Epithelial cell of esophagus (primary cell): Measurements from ENCODE around the gene UROD.

Source experiments
- DNase-seq: peaks from one replicate; pipeline ENCODE4 v3.0.0; 2010; ENCODE audit warnings: low read depth
- H3K4me3 ChIP-seq: 2 replicates; pipeline ENCODE4 v1.5.1; 2011; ENCODE audit warnings: mild to moderate bottlenecking, low read length, control low read depth
- CTCF ChIP-seq: IDR thresholded peaks from 2 replicates; pipeline ENCODE4 v1.5.1; 2011; ENCODE audit warnings: low read depth, mild to moderate bottlenecking, low read length, control low read depth, inconsistent platforms; ENCODE audit not compliant: insufficient read depth; ENCODE audit errors: missing control alignments

The UROD gene

DNA sequence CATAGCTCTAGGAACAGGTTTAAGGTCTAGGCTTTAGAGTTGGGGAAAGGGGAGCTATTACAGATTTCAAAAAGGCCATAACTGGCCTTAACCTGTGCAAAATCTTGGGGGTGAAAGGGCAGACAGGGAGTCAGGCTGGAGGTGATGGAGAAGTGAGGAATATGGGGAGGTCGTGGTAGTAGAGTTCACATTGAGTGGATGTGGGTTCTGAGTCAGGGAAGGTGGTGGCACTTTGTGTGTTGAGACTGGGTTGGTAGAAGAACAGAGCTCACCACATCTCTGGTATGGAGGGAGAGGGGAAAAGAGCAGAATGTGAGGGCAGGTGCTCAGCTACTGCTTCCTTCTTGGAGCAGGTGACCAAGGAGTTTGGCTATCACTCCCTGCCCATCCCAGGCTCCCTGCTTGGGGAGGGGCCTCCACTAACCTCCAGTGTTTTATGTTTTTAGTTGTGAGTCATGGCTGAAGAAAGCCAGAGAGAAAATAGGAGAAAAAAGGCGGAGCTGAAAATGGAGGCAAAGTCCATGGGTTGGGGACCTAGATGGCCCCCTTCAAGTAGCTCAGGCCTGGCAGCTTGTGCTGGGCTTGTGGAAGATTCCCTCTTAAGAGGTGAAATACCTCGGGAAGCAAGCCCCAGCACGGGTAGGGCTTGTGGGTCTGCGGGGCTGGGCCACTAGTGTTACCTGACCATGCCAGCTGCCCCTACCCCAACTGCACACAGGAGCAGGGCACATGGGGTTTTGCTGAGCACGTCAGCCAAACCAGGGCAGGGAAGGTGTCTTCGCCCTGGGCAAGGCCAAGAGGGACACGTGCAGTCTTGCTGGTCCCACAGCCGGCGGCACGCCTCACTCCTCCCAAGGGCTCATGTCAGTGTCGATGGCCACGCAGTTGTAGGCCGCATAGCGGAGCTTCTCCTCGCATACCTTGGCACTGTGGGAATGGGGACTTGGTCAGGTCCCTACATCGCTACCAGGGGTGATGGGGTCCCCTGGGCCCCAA lies 9.1 kb upstream of the UROD start:
- H3K4me3 ChIP-seq: no peak overlapping the region
- DNase-seq: no peak
- no peak for TF ChIP-seq CTCF

- H3K4me3 ChIP-seq: no peak overlapping the region
- no peak for TF ChIP-seq CTCF
- DNase-seq: no peak
Measured at GRCh38 chr1:45003741-45004140, 8.3 kb upstream of the UROD start.

DNA sequence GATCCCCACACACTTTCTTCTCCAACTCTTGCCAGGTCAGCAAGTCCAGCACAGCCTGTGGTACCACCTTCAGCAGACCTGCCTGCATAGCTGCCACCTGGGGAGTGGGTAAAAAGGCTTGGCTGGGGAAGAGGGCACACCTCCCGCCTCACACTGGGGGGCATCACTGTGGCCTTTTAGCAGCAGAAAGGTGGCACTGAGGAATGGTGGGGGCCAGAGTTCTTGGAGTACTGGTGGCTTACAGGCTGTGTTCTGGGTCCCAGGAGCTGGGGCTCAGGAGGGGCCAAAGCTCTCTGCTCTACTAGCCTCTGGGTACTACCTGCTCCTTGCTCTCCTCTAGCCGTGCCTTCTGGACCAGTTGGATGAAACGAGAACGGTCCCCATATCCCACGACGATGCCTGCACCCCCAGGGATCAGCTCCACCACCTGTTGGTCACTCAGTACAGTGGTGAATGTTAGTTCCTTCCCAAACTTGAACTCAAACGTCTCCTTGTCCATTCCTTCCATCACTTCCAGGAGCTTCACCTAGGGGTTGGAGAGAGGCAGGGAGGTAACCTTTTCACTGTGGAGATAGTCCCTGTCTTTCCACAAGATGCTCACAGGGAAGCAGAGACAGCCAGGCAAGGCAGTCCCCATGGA lies 7.7 kb upstream of the UROD start:
- H3K4me3 ChIP-seq: no peak overlapping the region
- DNase-seq: no peak
- no peak for TF ChIP-seq CTCF

DNA sequence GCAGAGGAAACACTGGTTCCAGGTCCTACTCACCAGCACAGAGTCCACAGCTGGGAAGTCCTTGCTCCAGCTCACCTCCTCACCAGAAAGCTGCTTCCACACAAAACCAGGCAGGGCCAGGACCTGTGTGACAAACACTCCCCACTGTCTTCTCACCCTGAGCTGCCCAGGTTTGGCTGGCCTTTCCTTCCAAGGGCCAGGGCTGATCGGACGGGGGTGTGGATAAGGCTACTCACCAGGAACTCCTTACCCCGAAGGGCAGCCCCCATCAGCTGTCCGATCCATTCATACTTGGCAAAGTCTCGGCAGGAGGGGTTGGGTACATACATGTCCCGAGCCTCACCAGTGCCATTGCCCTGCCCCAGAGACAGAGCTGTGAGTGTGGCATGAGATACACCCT lies 6.3 kb upstream of the UROD start:
- no peak overlapping the region for H3K4me3 ChIP-seq
- no peak for DNase-seq
- no peak for TF ChIP-seq CTCF

DNA sequence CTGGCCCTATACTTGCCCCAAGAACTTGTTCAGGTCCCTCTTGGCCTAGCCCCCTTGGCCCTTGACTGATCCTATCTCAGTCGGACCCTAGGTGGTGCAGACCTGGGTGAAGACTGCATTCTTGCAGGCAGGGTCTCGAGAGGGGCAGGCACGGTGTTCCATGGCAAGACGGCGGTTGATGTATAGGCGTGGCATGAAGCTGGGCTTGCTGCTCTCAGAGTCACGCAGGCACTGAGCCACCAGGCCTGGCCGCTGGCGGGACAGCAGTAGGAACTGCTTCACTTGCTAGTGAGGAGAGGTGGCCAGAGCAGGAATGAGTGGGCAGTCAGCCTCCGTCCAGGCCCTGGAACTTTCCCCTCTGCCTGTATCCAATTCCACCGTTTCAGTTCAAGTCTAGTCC lies 4.7 kb upstream of the UROD start:
- DNase-seq: no peak
- TF ChIP-seq CTCF: no peak
- H3K4me3 ChIP-seq: no peak overlapping the region

DNA sequence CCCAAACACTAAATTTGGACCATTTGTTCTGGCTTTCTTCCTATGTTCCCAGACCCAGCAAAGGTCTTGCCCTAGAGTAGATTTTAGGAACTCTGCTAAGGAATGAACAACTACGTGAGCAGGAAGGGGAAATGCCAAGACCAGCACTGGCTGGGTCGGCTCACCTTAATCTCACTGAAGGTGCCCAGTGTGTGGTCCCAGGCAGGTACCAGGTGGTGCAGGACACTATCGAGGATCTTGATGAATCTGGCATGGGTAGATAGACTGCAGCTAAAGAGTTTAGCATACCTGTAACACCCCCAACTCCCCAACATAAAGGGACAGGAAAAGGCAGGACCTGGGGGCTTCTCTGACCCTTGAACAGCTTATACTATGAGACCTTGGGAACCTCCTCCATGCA lies 4.0 kb upstream of the UROD start:
- no peak for DNase-seq
- no peak for TF ChIP-seq CTCF
- H3K4me3 ChIP-seq: no peak overlapping the region
